GM12865 (cell line): ENCODE results near the gene CUX1.
"Not testable (repeated sequence)": the region's sequence is repeated elsewhere in the genome, so short reads cannot be mapped to it uniquely, and the experiment has no call there.

ENCODE experiments used
- DNase-seq: peaks from one replicate; pipeline ENCODE4 v3.0.0; 2010; ENCODE audit warnings: low read depth
- H3K4me3 ChIP-seq: 2 replicates; pipeline ENCODE4 v1.5.1; 2011; ENCODE audit warnings: mild to moderate bottlenecking, low read depth, low read length, control low read depth
- CTCF ChIP-seq: IDR thresholded peaks from 2 replicates; pipeline ENCODE4 v1.5.1; 2011; ENCODE audit warnings: low read length, control low read depth, low read depth, inconsistent platforms; ENCODE audit not compliant: insufficient read depth; ENCODE audit errors: missing control alignments

Gene CUX1

GRCh38 chr7:102173669-102174068, 356.2 kb downstream of the CUX1 start:
- DNase-seq = no peak
- no peak for TF ChIP-seq CTCF

GRCh38 chr7:102175423-102176170, 358.2 kb downstream of the CUX1 start:
- DNase-seq = no peak
- H3K4me3 ChIP-seq = no peak overlapping the region
- TF ChIP-seq CTCF = no peak

More at GRCh38 chr7:102173669-102174068, 356.2 kb downstream of the CUX1 start:
- no peak overlapping the region for H3K4me3 ChIP-seq

- no peak for TF ChIP-seq CTCF
- H3K4me3 ChIP-seq = no peak overlapping the region
- no peak for DNase-seq
These were observed 361.0 kb downstream of the CUX1 start for GRCh38 chr7:102178410-102178809.

- TF ChIP-seq CTCF = no peak
- H3K4me3 ChIP-seq = no peak overlapping the region
- DNase-seq = no peak
These were observed 363.3 kb downstream of the CUX1 start for GRCh38 chr7:102180727-102181126.

GRCh38 chr7:102181517-102181916, 364.1 kb downstream of the CUX1 start:
- DNase-seq = no peak
- no peak overlapping the region for H3K4me3 ChIP-seq
- TF ChIP-seq CTCF = no peak

- DNase-seq = no peak
- no peak overlapping the region for H3K4me3 ChIP-seq
- no peak for TF ChIP-seq CTCF
These were observed 364.6 kb downstream of the CUX1 start for GRCh38 chr7:102182016-102182415.

- not testable (repeated sequence) for H3K4me3 ChIP-seq, DNase-seq
These were observed 366.4 kb downstream of the CUX1 start for GRCh38 chr7:102183848-102184247.
